Retinal pigment epithelial cell (primary cell): ENCODE measurements around the gene MMEL1.

Experiments used
- DNase-seq: peaks from one replicate; pipeline ENCODE4 v3.0.0-alpha.2; 2010; ENCODE audit warnings: low read depth
- H3K4me3 ChIP-seq: 2 replicates; pipeline ENCODE4 v1.5.1; 2011; ENCODE audit warnings: mild to moderate bottlenecking, low read length, control low read depth, moderate library complexity
- TF ChIP-seq, protein P1 (sequence below): conservative IDR thresholded peaks from 2 replicates; pipeline ENCODE4 v1.5.1; 2011; ENCODE audit warnings: low read depth, low read length, control low read depth, inconsistent platforms

The MMEL1 gene

DNA sequence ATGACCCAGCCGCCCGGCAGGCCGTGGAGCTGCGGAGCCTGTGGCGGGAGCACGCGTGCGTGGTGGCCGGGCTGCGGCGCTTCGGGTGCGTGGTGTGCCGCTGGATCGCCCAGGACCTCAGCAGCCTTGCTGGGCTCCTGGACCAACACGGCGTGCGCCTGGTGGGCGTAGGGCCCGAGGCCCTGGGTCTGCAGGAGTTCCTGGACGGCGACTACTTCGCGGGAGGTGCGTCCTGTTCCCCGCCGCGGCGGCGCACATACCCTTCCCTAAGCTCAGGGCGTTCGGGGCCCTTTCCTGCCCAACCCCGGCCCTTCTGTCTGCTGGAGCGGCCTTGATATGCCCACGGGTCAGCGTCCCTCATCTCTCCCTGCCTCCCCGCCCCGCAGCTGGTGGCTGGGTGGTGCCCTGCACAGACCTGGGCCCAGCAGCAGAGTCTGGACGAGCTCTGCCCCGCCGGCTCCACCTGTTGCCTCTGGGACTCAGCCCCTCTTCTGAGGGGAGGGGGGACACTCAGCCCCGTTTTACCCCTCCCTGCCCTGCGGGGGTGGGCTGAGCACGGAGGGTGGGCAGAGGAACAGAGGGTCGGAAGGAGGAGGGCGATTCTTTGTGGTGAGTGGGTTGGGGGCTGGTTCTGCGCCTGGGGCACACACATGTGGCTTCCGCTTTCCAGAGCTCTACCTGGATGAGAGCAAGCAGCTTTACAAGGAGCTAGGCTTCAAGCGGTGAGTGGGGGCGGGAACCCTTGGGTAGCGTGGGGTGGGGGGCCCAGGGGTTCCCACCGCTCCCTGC, 45.6 kb downstream of the MMEL1 start:
- TF ChIP-seq, protein P1, sequence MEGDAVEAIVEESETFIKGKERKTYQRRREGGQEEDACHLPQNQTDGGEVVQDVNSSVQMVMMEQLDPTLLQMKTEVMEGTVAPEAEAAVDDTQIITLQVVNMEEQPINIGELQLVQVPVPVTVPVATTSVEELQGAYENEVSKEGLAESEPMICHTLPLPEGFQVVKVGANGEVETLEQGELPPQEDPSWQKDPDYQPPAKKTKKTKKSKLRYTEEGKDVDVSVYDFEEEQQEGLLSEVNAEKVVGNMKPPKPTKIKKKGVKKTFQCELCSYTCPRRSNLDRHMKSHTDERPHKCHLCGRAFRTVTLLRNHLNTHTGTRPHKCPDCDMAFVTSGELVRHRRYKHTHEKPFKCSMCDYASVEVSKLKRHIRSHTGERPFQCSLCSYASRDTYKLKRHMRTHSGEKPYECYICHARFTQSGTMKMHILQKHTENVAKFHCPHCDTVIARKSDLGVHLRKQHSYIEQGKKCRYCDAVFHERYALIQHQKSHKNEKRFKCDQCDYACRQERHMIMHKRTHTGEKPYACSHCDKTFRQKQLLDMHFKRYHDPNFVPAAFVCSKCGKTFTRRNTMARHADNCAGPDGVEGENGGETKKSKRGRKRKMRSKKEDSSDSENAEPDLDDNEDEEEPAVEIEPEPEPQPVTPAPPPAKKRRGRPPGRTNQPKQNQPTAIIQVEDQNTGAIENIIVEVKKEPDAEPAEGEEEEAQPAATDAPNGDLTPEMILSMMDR, result no peak
- peak overlapping the region; percentile 64 for H3K4me3 ChIP-seq
- DNase-seq, result no peak

DNA sequence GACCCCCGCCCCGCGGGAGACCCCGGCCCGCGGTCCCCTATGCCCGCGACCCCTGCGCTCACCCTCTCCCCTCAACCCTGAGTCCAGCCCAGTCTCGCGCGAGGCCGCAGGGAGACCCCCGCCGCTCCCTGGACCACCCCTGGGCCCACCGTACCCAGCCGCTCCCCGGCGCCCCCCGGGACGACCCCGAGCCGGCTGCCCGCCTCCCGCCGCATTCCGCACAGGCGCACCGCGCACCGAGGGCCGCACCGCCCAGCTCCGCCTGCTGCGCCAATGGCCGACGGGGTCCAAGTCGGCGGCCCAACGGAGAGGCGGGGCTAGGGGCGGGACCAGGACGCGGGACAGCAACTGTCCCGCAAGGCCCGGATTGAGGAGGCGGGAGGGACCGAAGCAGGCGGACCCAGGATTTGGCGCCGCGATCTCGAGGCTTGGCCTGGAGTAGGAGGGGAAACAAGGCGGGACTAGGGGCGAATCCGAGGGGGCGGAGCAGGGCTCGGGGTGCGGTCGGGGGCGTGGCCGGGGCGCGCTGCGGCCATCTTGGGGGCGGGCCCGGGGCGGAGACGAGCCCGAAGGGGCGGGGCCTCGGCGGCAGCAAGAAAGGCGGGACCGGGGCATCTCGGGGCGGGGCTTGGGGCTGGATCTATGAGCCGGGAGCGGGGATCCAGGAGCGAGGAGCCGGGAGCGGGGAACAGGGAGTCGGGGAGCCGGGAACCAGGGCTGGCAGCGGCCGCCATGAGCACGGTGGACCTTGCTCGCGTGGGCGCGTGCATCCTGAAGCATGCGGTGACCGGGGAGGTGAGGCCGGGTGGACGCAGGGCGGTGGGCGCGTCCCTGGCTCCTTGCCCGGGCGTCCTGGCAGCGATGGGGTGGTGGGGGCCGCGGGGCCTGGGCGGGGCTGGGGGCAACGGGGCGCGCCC, 46.4 kb downstream of the MMEL1 start, which contains the start of gene PRXL2B:
Gene PRXL2B, plus strand, starts transcription at position 624 of the 917 bp plus-strand sequence. Its CDS starts 109 bp downstream, at position 733.
- peak; percentile 95 for DNase-seq
- peak within 1 kb of the TSS; percentile 75 for H3K4me3 ChIP-seq
- TF ChIP-seq, protein P1, result no peak

GRCh38 chr1:2585318-2586092, 47.3 kb downstream of the MMEL1 start:
- TF ChIP-seq, protein P1, result no peak
- peak overlapping the region; percentile 75 for H3K4me3 ChIP-seq
- no peak for DNase-seq

- DNase-seq, result no peak
- TF ChIP-seq, protein P1, result no peak
- peak overlapping the region; percentile 4 for H3K4me3 ChIP-seq
These were observed 48.0 kb downstream of the MMEL1 start for GRCh38 chr1:2584686-2585317.

DNA sequence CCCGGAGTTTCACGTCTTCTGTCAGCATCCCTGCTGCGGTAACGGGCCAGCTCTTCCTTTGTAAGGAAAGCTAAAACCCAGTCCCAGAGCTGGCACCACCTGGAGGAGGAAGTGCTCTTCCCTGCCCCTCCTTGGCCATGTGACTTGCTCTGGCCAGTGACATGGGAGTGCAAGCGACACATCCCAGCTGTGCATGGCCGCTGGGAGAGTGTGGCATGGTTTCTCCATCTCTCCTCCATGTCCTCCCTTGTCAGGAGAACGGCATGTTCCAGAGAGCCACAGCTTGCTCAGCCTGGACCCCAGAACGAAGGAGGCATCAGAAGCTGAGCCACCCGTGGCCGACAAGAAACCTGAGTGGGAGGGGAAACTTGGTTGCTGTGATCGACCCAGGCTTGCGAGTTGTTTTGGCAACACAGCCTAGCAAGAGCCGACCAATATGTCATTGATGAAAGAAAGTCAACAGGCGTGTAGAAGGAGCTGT, 48.9 kb downstream of the MMEL1 start:
- TF ChIP-seq, protein P1, result no peak
- H3K4me3 ChIP-seq, result no peak overlapping the region
- DNase-seq, result no peak

DNA sequence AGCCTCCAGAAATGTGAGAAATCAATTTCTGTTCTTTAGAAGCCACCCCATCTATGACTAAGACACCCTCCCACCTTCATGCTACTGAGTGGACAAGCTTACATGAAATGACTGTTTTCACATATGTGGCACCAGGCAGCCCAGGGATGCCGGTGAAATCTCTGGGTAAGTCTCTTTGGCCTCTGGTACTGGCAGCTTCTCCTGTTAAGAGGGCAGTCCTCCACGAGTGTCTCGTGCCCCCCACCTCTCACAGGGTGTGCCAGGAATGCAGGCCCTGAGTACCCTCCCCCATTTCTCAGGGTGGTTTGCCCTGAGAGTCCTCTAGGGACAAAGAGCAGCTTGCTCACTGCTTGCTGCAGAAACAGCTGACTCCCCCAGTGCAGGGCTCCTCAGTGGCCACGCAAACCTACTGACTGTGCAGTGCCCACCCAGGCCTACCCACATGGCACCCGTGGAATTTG, 49.5 kb downstream of the MMEL1 start:
- TF ChIP-seq, protein P1, result no peak
- H3K4me3 ChIP-seq, result no peak overlapping the region
- no peak for DNase-seq
